OCI-LY1 (cell line): ENCODE data around the gene FOXK2.
"Not testable (repeated sequence)": the region's sequence is repeated elsewhere in the genome, so short reads cannot be mapped to it uniquely, and the experiment has no call there.

Source experiments
- H2AFZ ChIP-seq: fragments of 200-600 bp; sonication (generic), shearing (Covaris generic); 2 replicates; pipeline ENCODE4 v1.6.0; 2014; ENCODE audit warnings: antibody characterized with exemption, mild to moderate bottlenecking, low read length
- H3F3A ChIP-seq: fragments of 200-600 bp; sonication (generic), shearing (Covaris generic); 2 replicates; pipeline ENCODE4 v1.6.0; 2014; ENCODE audit warnings: mild to moderate bottlenecking, antibody characterized with exemption, low read length, moderate library complexity; ENCODE audit not compliant: insufficient read depth
- H3K27ac ChIP-seq: fragments of 200-600 bp; sonication (generic); 2 replicates; pipeline ENCODE4 v1.5.1; 2014; ENCODE audit warnings: low read length, mixed run types, mild to moderate bottlenecking, low read depth; ENCODE audit not compliant: poor library complexity, severe bottlenecking
- H3K27me3 ChIP-seq: fragments of 200-600 bp; sonication (generic); 2 replicates; pipeline ENCODE4 v1.6.0; 2014; ENCODE audit warnings: antibody characterized with exemption, mild to moderate bottlenecking, low read length, moderate library complexity; ENCODE audit not compliant: insufficient read depth
- H3K36me3 ChIP-seq: fragments of 200-600 bp; sonication (generic); 2 replicates; pipeline ENCODE4 v1.6.1; 2014; ENCODE audit warnings: mild to moderate bottlenecking, antibody characterized with exemption, low read length, moderate library complexity, mixed read lengths; ENCODE audit not compliant: insufficient read depth
- H3K4me1 ChIP-seq: fragments of 200-600 bp; sonication (generic); 2 replicates; pipeline ENCODE4 v1.5.1; 2014; ENCODE audit warnings: mild to moderate bottlenecking, low read length, moderate library complexity; ENCODE audit not compliant: insufficient read depth, severe bottlenecking
- H3K4me2 ChIP-seq: fragments of 200-600 bp; sonication (generic), shearing (Covaris generic); 2 replicates; pipeline ENCODE4 v1.6.1; 2014; ENCODE audit warnings: low read length
- H3K4me3 ChIP-seq: fragments of 200-600 bp; sonication (generic); 2 replicates; pipeline ENCODE4 v1.5.1; 2014; ENCODE audit warnings: low read length, low read depth, mild to moderate bottlenecking, mixed read lengths; ENCODE audit not compliant: poor library complexity, severe bottlenecking
- H3K79me2 ChIP-seq: fragments of 200-600 bp; shearing (Covaris generic); 2 replicates; pipeline ENCODE4 v1.6.1; 2016; ENCODE audit warnings: mixed run types, low read length, mixed read lengths; ENCODE audit not compliant: insufficient read depth
- H3K9ac ChIP-seq: fragments of 200-600 bp; sonication (generic), shearing (Covaris generic); 2 replicates; pipeline ENCODE4 v1.6.1; 2014; ENCODE audit warnings: mild to moderate bottlenecking, low read length, mixed read lengths
- H3K9me2 ChIP-seq: fragments of 200-600 bp; sonication (generic), shearing (Covaris generic); 2 replicates; pipeline ENCODE4 v1.6.1; 2014; ENCODE audit warnings: low read depth, mild to moderate bottlenecking, low read length, mixed read lengths
- H3K9me3 ChIP-seq: fragments of 200-600 bp; shearing (Covaris generic); 2 replicates; pipeline ENCODE4 v1.6.1; 2014; ENCODE audit warnings: low read length, mixed read lengths
- H4K20me1 ChIP-seq: fragments of 200-600 bp; sonication (generic), shearing (Covaris generic); 2 replicates; pipeline ENCODE4 v1.6.0; 2016; ENCODE audit warnings: mild to moderate bottlenecking, low read length; ENCODE audit not compliant: insufficient read depth
- CTCF ChIP-seq: fragments of 200-600 bp; sonication (generic), shearing (Covaris generic); IDR thresholded peaks from 2 replicates; pipeline ENCODE4 v1.5.1; 2017; ENCODE audit warnings: mild to moderate bottlenecking, antibody characterized with exemption, low read length, moderate library complexity, mixed read lengths
- EZH2 ChIP-seq: fragments of 200-600 bp; sonication (generic), shearing (Covaris generic); IDR thresholded peaks from 2 replicates; pipeline ENCODE4 v1.8.0; 2017; ENCODE audit warnings: borderline replicate concordance, mixed run types, mild to moderate bottlenecking, antibody characterized with exemption, low read length, moderate library complexity, mixed read lengths

The FOXK2 gene

GRCh38 chr17:82534401-82534812, 14.9 kb downstream of the FOXK2 start:
- no peak for TF ChIP-seq EZH2
- no peak for TF ChIP-seq CTCF
- peaks cover 17% of the 10 kb centered on the region; the same call in 1 of the 2 replicates for H3K36me3 ChIP-seq
- no peak overlapping the region; the same call in 1 of the 2 replicates for H3K4me2 ChIP-seq
- H4K20me1 ChIP-seq: 0 out of 2 replicates have a peak, but pooled peaks cover 3% of the 10 kb centered on the region
- H3K79me2 ChIP-seq: peaks cover 100% of the 10 kb centered on the region
- no peak overlapping the region for H3K4me3 ChIP-seq
- H3K9ac ChIP-seq: no peak overlapping the region
- H3K4me1 ChIP-seq: peaks cover 70% of the 10 kb centered on the region
- H2AFZ ChIP-seq: no peak overlapping the region
- H3K27ac ChIP-seq: peak overlapping the region; percentile 71
- H3K9me2 ChIP-seq: no peaks in the 10 kb centered on the region
- H3F3A ChIP-seq: no peaks in the 10 kb centered on the region
- H3K27me3 ChIP-seq: no peaks in the 10 kb centered on the region
- H3K9me3 ChIP-seq: no peaks in the 10 kb centered on the region

GRCh38 chr17:82536512-82537201, 17.1 kb downstream of the FOXK2 start:
- no peaks in the 10 kb centered on the region for H3K9me2 ChIP-seq
- peaks cover 100% of the 10 kb centered on the region for H3K79me2 ChIP-seq
- H3K27me3 ChIP-seq: no peaks in the 10 kb centered on the region
- H3K4me1 ChIP-seq: peaks cover 64% of the 10 kb centered on the region
- peaks cover 9% of the 10 kb centered on the region; the same call in 1 of the 2 replicates for H3K36me3 ChIP-seq
- no peaks in the 10 kb centered on the region for H3K9me3 ChIP-seq
- peak overlapping the region; percentile 15; the same call in 1 of the 2 replicates for H3K4me2 ChIP-seq
- H3K9ac ChIP-seq: peak overlapping the region; percentile 25; the same call in 1 of the 2 replicates
- no peaks in the 10 kb centered on the region for H3F3A ChIP-seq
- H4K20me1 ChIP-seq: no peaks in the 10 kb centered on the region
- no peak for TF ChIP-seq CTCF
- no peak for TF ChIP-seq EZH2
- peak overlapping the region; percentile 71 for H3K27ac ChIP-seq
- H3K4me3 ChIP-seq: no peak overlapping the region
- no peak overlapping the region for H2AFZ ChIP-seq

GRCh38 chr17:82537228-82537627, 17.7 kb downstream of the FOXK2 start:
- H3K36me3 ChIP-seq, H3K9me3 ChIP-seq, H3K9me2 ChIP-seq, H3K27me3 ChIP-seq, H3K27ac ChIP-seq, H2AFZ ChIP-seq, H3K4me3 ChIP-seq, H3F3A ChIP-seq, H4K20me1 ChIP-seq, H3K9ac ChIP-seq, H3K4me2 ChIP-seq: not testable (repeated sequence)
- peaks cover 100% of the 10 kb centered on the region for H3K79me2 ChIP-seq
- H3K4me1 ChIP-seq: peaks cover 63% of the 10 kb centered on the region

- H3K9me3 ChIP-seq, H3K27me3 ChIP-seq, H3K9me2 ChIP-seq, H4K20me1 ChIP-seq, H2AFZ ChIP-seq, H3K27ac ChIP-seq, H3F3A ChIP-seq, H3K36me3 ChIP-seq, H3K9ac ChIP-seq, H3K4me3 ChIP-seq, H3K4me2 ChIP-seq: not testable (repeated sequence)
- H3K79me2 ChIP-seq: peaks cover 100% of the 10 kb centered on the region
- H3K4me1 ChIP-seq: peaks cover 61% of the 10 kb centered on the region
Observed at GRCh38 chr17:82539076-82539475, 19.5 kb downstream of the FOXK2 start.
